CD4-positive, CD25-positive, alpha-beta regulatory T cell (primary cell): ENCODE results near the gene MAPT. TPM values are rescaled to one million over a fixed set of nuclear protein-coding genes. Genes with fewer than 3 reads are reported as not detected.

ENCODE experiments used
- ATAC-seq, 2 donors: fragments of 150-1000 bp; cut with Tn5 transposase; one replicate each; pipeline ENCODE4 v1.10.0; 2021; ENCODE audit warnings: low read depth in 2 of 2, moderate number of reproducible peaks in 2 of 2, moderate library complexity in 1 of 2
- DNase-seq, 3 donors: peaks; one replicate each; pipeline versions ENCODE4 v3.0.0 to v3.0.0-alpha.2; 2012 to 2022; ENCODE audit warnings: mixed read lengths in 1 of 3
- H3K27ac ChIP-seq: one replicate; pipeline ENCODE4 v1.7.0; 2013; ENCODE audit warnings: mild to moderate bottlenecking, low read length; ENCODE audit not compliant: insufficient read depth, poor library complexity, severe bottlenecking
- H3K27me3 ChIP-seq: one replicate; pipeline ENCODE4 v1.7.0; 2013; ENCODE audit warnings: low read length; ENCODE audit not compliant: control insufficient read depth, insufficient read depth
- H3K36me3 ChIP-seq: one replicate; pipeline ENCODE4 v1.7.0; 2013; ENCODE audit warnings: mild to moderate bottlenecking, low read length, moderate library complexity; ENCODE audit not compliant: control insufficient read depth, insufficient read depth
- H3K4me1 ChIP-seq: 2 replicates; pipeline ENCODE4 v1.7.0; 2013; ENCODE audit warnings: mild to moderate bottlenecking, low read length; ENCODE audit not compliant: insufficient read depth, control insufficient read depth, poor library complexity, severe bottlenecking
- H3K4me3 ChIP-seq: one replicate; pipeline ENCODE4 v1.7.0; 2013; ENCODE audit warnings: low read depth, mild to moderate bottlenecking, low read length, moderate library complexity
- H3K9me3 ChIP-seq, 2 experiments: 1 replicate in 1 of 2; 2 replicates in 1 of 2; pipeline ENCODE4 v1.7.0; 2013; ENCODE audit warnings: low read length in 2 of 2, mild to moderate bottlenecking in 1 of 2, moderate library complexity in 1 of 2; ENCODE audit not compliant: control insufficient read depth in 2 of 2
- H3K27ac Mint-ChIP-seq, 3 donors: one replicate each; pipeline ENCODE4 v1.8.0; 2020 to 2022; ENCODE audit warnings: mild to moderate bottlenecking in 3 of 3, mixed read lengths in 3 of 3, moderate library complexity in 2 of 3
- H3K27me3 Mint-ChIP-seq: one replicate; pipeline ENCODE4 v1.8.0; 2022; ENCODE audit warnings: mild to moderate bottlenecking, mixed read lengths
- H3K36me3 Mint-ChIP-seq: one replicate; pipeline ENCODE4 v1.8.0; 2020; ENCODE audit warnings: mixed read lengths
- H3K4me1 Mint-ChIP-seq, 4 donors: one replicate each; pipeline ENCODE4 v1.8.0; 2020 to 2022; ENCODE audit warnings: mixed read lengths in 4 of 4, mild to moderate bottlenecking in 1 of 4
- H3K4me3 Mint-ChIP-seq, 4 donors: one replicate each; pipeline ENCODE4 v1.8.0; 2020 to 2022; ENCODE audit warnings: mild to moderate bottlenecking in 4 of 4, mixed read lengths in 4 of 4, moderate library complexity in 3 of 4
- H3K9me3 Mint-ChIP-seq, 7 donors: one replicate each; pipeline ENCODE4 v1.8.0; 2020 to 2022; ENCODE audit warnings: mixed read lengths in 7 of 7, mild to moderate bottlenecking in 3 of 7, moderate library complexity in 2 of 7
- polyA plus RNA-seq, 4 donors: library from polyadenylated mRNA; unstranded; fragments of 300-500 nt; fragmentation: Illumina TruSeq; gene quantifications; one replicate each; pipeline ENCODE4 v1.2.3, GENCODE V29; 2021
- total RNA-seq: library from RNA; stranded (reverse); gene quantifications from one replicate; pipeline ENCODE4 v1.2.3, GENCODE V29; 2022

Gene MAPT
- total and polyA plus RNA-seq, 5 donors from 2014 or later: 0.05 to 0.69 (median 0.16) TPM; not detected in 2

DNA sequence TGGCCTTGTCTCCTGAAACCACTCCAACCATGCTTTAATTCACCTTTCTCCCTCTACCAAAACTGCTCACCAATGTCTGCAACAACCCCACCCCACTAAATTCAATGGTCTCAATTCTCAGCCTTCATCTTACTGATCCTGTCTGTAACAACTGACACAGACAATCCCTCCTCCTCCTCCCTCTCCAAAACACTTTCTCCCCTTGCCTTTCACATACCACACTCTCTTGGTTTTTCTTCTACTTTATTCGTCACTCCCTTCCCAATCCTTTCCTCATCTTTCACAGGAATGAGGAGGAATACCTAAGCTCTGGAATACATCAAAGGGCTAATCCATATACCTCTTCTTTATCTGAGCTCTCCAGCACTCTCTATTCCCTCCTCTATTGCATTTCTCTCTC is 170.1 kb downstream of the MAPT start:
- H3K27ac Mint-ChIP-seq: peak overlapping the region; percentile 19 to 63 (median 54)
- H3K9me3 ChIP-seq: no peaks in the 10 kb centered on the region
- H3K27me3 ChIP-seq: no peaks in the 10 kb centered on the region
- H3K36me3 Mint-ChIP-seq: peaks cover 22% of the 10 kb centered on the region
- H3K36me3 ChIP-seq: peaks cover 65% of the 10 kb centered on the region
- no peak overlapping the region for H3K4me3 Mint-ChIP-seq
- H3K4me1 ChIP-seq: no peaks in the 10 kb centered on the region
- no peaks in the 10 kb centered on the region for H3K9me3 Mint-ChIP-seq
- H3K27ac ChIP-seq: no peak overlapping the region
- no peak for DNase-seq
- ATAC-seq: no peak
- no peaks in the 10 kb centered on the region for H3K27me3 Mint-ChIP-seq
- peaks cover 16 to 34% (median 18%) of the 10 kb centered on the region in 4 donors for H3K4me1 Mint-ChIP-seq
- H3K4me3 ChIP-seq: no peak overlapping the region

DNA sequence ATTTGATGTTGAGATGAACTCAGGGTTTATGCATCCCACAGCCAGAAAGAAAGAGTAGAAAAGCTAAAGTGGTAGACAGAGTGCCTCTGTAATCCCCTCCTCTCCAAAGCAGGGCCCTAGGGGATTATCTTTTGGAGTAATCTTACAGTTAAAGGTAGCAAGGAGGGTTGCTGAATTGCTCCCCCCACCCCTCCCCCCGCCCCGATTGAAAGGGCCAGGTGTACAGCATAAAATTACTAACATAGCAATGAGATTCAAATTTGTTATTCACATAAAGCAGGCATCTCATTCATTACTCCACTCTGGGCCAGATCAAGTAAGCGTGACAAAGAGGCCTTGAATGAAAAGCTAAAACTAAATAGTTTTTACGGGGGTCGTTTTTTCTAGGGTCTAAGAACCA is 177.4 kb downstream of the MAPT start:
- DNase-seq: no peak
- H3K27ac Mint-ChIP-seq: peak overlapping the region in 2 of 3 donors; percentile 45 to 54
- H3K9me3 Mint-ChIP-seq: no peaks in the 10 kb centered on the region
- peaks cover 16% of the 10 kb centered on the region for H3K36me3 ChIP-seq
- H3K4me3 Mint-ChIP-seq: no peak overlapping the region
- no peak for ATAC-seq
- H3K4me3 ChIP-seq: no peak overlapping the region
- peaks cover 16% of the 10 kb centered on the region for H3K36me3 Mint-ChIP-seq
- H3K27me3 ChIP-seq: no peaks in the 10 kb centered on the region
- peaks cover 4% of the 10 kb centered on the region for H3K4me1 ChIP-seq
- peaks cover 19 to 59% (median 37%) of the 10 kb centered on the region in 4 donors for H3K4me1 Mint-ChIP-seq
- no peaks in the 10 kb centered on the region for H3K9me3 ChIP-seq
- no peaks in the 10 kb centered on the region for H3K27me3 Mint-ChIP-seq
- H3K27ac ChIP-seq: no peak overlapping the region

DNA sequence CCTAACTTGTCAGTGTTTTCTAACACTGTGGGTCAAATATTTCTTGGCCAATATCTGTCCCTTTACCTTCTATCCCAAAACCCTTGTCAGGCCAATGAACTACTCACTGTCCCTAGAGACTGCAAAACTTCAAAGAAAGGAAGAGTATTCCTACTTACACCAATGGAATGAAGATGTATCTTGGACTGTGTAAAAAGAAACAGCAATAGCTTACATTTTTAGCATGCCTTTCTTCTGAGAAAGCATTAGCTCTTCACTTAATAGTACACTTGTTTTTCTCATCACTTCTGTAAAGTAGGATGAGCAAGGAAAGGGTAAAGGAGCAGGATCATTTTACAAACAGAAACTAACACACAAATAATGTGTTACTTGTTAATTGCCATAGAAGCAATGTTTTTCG is 178.6 kb downstream of the MAPT start:
- Mint-ChIP-seq H3K36me3 (peaks cover 13% of the 10 kb centered on the region), H3K27me3 (no peaks in the 10 kb centered on the region), H3K9me3 (no peaks in the 10 kb centered on the region), H3K4me3 (no peak overlapping the region), H3K27ac (peak overlapping the region in 1 of 3 donors; percentile 6), H3K4me1 (peaks cover 24 to 58% (median 34%) of the 10 kb centered on the region in 4 donors)
- ATAC-seq (no peak), DNase-seq (no peak)
- Histone ChIP-seq H3K4me1 (peaks cover 4% of the 10 kb centered on the region), H3K36me3 (peaks cover 12% of the 10 kb centered on the region), H3K4me3 (no peak overlapping the region), H3K27ac (no peak overlapping the region), H3K27me3 (no peaks in the 10 kb centered on the region), H3K9me3 (no peaks in the 10 kb centered on the region)

DNA sequence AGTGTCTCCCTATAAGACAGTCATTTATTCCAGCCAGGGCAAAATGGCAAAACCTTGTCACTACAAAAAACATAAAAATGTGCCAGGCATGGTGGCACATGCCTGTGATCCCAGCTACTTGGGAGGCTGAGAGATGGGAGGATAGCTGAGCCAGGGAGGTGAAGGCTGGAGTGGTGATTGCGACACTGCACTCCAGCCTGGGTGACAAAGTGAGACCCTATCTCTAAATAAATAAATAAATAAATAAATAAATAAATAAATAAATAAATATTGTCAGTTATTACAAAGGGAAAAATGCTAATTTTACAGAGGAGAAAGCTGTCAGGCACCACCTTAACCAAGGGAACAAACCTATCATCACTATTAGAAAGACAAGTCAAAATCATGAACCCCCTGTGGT is 180.2 kb downstream of the MAPT start:
- H3K36me3 Mint-ChIP-seq: peaks cover 17% of the 10 kb centered on the region
- no peaks in the 10 kb centered on the region for H3K9me3 ChIP-seq
- no peaks in the 10 kb centered on the region for H3K9me3 Mint-ChIP-seq
- DNase-seq: no peak
- H3K36me3 ChIP-seq: peaks cover 20% of the 10 kb centered on the region
- no peaks in the 10 kb centered on the region for H3K27me3 Mint-ChIP-seq
- H3K4me3 Mint-ChIP-seq: no peak overlapping the region
- H3K27ac Mint-ChIP-seq: peak overlapping the region in 1 of 3 donors; percentile 72
- H3K4me1 ChIP-seq: peaks cover 4% of the 10 kb centered on the region
- no peak for ATAC-seq
- peaks cover 33 to 62% (median 41%) of the 10 kb centered on the region in 4 donors for H3K4me1 Mint-ChIP-seq
- no peaks in the 10 kb centered on the region for H3K27me3 ChIP-seq
- no peak overlapping the region for H3K27ac ChIP-seq
- no peak overlapping the region for H3K4me3 ChIP-seq

Other genes starting within 250 kb of the MAPT start
- gene CRHR1, start 110.2 kb upstream of the MAPT start, total RNA-seq: not detected
- not detected for gene CRHR1, start 110.2 kb upstream of the MAPT start, polyA plus RNA-seq
- not detected for gene SPPL2C, start 49.7 kb upstream of the MAPT start, total RNA-seq
- not detected for gene SPPL2C, start 49.7 kb upstream of the MAPT start, polyA plus RNA-seq
- gene STH, start 104.7 kb downstream of the MAPT start, total RNA-seq: not detected
- gene STH, start 104.7 kb downstream of the MAPT start, polyA plus RNA-seq: not detected